HT1080 (cell line): Measurements from ENCODE around the gene IL5RA. TPM values are rescaled to one million over a fixed set of nuclear protein-coding genes. Genes with fewer than 3 reads are reported as not detected.

Source experiments
- DNase-seq: peaks from one replicate; pipeline ENCODE4 v3.0.0-alpha.2; 2015; ENCODE audit warnings: low read depth
- small RNA-seq: library from RNA; depleted of rRNA; stranded (forward); fragments of <200 nt; gene quantifications from one replicate; pipeline ENCODE3, GENCODE V24; 2014
- total RNA-seq: library from RNA; depleted of rRNA; stranded (reverse); fragments of >200 nt; shearing (Covaris generic); gene quantifications from 2 replicates; pipeline ENCODE4 v1.2.3, GENCODE V29; 2014; rRNA removed

Gene IL5RA
- total RNA-seq, 1 experiment from 2014 or later: not detected

DNA sequence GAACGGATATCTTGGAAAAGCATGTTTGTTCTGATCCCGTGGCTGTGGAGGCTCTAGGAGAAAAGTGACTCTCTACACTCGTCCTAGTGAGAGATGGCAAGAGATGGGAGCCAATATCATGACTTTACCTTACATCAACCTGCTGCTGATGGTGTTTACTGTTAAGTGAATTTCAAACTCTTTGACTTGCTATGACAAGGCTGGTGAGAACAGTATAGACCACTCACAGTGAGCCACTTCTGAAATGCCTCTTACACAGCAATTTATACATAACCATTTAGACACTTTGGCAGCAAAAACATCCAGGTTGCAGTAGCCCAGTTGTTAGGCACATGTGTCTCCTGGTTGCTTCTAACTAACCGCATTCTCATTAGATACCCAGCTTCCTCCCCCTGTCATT is 43.3 kb downstream of the IL5RA start:
- DNase-seq: no peak

DNA sequence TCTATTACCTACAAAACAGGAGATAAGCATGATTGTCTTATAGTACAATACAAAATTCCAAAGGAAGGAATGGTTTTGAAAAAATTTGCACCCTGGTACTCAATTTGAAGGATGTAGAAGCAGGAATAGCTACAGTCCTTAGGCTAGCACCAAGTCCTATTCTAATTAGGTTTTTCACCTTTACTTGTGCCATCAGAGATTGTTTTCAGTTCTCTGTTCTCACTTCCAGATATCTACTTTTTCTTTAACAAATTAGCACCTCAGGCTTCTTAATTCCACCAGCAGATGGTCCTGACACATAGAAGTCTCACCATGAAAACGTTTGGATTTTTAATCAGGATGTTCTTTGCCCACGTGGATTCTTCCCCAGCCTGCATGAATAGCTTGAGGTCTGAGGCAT is 43.8 kb downstream of the IL5RA start:
- DNase-seq: no peak

DNA sequence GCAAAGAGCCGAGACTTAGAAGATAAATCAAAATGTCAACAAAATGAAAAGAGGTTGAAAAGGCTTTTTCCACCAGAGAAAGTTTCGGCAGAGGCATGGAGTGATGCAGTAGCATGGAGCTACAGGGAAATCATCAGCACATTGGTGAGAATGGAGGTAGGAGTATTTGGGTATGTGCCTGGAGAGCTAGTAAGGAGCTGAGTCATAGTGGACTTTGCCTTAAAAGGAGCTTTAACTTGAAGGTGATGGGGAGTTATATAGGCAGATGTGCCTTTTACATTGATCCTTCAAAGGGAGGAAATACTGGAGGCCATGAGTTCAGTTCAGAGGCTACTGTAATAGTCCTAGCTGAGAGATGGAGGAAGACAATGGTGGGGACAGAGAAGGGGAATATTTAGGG is 44.3 kb downstream of the IL5RA start:
- peak; percentile 54 for DNase-seq

DNA sequence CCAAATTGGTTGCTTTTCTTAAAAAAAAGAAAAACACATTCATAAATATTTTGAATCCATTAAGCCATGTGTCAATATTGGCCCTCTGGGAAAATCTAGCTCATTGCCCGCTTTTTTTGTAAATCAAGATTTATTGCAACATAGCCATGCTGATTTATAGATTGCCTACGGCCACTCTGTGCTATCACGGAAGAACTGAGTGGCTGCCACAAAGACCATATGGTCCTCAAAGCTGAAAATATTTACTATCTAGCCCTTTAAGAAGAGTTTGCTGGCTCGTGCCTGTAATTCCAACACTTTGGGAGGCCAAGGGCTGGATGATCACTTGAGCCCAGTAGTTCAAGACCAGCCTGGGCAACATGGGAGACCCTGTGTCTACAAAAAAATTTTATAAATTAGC is 45.9 kb downstream of the IL5RA start:
- DNase-seq: no peak

DNA sequence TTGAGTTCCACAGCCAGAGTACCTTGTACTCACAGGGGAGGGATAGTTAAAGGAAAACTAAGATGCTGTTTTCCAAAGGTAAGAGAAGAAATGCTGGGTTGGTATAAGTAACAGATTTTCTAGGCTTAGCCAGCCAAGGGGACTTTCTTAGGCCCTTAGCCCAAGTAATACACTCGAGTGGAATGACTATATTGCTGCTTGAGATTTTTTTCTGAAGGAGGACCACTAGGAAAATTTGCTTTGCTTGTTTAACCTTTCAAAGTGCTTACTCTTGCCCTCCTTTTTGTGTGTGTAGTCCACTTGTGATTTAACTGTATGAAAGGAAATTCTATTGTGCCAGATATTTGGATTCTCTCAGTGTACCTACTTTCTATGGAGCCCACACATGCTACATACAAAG is 50.5 kb downstream of the IL5RA start:
- no peak for DNase-seq

DNA sequence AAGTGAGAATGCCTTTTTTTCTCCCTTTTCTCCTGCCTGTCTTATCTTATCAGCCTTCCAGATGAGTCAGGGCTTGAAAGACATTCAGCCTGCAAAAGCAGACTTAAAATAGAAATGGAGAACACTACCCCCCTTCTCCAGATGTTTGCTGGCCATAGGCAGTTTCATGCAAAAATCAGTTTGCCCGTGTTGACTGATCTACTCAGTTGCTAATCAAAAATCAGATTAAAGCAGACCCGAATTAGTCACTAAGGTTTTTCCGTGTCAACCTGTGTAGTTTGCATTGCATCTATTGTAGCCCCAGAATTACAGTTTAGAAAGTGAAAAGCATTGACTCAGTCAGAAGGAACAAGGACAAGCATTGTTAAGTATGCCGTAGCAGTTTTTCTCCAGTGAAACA is 56.2 kb downstream of the IL5RA start:
- DNase-seq: peak; percentile 57

DNA sequence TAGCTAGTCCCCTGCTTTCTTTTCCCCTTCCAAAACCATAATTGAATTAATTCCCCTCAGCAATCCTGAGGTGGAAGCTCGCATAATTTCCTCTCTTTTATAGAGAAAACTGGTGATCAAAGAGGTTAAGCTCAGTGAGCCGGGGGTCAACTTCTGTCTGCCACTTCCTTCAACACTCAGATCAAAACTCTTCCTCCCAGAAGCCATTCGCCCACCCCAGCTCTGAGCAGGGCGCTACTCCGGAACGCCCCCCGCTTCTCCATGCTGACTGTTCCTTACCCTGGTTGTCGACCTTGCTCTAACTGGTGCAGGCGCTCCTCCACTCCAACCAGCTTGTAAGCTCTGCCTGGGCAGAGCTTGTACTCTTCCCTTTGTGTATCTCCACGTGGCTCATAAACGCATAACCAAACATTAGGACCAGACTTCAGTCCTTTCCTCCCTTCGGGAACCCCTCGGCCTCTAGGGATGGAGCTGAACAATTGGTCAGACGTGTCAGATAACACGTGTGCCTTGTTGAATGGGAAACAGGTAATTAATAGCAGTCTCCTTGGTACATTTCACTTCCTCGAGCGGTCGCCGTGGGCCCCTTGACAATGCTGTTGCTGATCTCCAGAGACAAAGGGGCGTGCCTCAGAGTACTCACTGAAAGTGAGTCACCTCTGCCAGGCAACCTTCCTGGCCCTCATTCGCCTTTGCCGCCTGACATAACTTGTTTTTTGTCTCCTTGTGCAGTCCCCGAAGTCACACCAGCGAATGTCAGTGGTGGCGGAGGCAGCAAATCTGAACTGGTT is 71.8 kb downstream of the IL5RA start:
- peak; percentile 50 for DNase-seq

DNA sequence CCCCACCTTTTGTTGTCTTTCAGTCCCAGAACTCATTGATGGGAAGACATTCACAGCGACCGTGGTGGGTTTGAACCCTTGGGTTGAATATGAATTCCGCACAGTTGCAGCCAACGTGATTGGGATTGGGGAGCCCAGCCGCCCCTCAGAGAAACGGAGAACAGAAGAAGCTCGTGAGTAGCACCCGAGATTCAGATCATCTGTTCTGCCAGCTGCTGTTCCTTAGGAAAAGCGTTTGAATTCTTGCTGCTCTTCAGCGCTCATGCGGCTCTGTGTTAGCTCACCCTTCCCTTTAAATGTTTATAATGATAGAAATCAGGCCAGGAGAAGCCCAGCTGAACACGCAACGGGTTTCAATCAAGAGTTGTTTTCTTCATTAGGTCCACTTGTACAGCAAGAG is 73.0 kb downstream of the IL5RA start:
- DNase-seq: no peak

DNA sequence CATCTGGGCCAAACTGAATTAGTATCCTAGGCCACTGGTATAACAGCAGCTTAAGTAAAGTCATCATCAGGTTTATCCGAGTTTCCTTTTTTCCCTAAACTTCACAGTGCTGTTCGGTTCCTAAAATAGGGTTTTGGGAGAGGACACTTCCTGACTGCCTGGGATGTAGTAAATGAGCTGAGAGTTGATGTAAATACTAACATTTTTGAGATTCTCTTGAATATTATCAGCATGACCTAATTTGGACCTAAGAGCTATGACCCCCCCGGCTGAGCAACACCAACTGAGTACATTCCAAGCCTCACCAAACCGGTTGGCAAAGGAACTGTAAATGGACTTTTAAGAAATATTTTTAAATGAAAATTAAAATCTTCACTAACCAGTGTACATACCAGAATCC is 78.8 kb downstream of the IL5RA start:
- DNase-seq: no peak

DNA sequence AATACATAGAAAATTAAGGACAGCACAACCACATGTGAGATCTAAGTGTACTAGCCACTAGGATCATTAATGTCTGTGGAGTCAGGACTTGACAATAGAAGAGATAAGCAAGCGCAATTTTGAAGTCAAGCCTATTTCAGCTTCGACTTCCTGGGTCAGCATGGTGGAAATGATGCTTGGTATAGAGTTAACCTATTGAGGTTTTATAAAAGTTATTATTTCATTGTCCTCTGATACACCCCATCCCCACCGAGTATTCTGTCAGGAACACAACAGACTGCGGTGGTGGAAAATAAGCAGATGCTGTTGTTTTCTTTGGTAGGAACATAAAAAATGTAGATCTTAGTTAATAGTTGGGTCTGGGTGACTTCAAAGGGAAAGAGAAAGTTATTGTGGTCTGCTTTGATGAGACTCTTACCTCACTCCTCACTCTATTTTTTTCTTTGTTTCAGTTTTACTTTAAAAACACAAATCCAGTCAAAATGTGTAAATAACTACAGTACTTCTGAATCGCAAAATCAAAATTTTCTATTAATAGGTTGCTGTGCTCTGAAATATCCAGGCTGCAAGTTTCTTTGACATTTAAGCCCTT is 82.1 kb downstream of the IL5RA start:
- no peak for DNase-seq

DNA sequence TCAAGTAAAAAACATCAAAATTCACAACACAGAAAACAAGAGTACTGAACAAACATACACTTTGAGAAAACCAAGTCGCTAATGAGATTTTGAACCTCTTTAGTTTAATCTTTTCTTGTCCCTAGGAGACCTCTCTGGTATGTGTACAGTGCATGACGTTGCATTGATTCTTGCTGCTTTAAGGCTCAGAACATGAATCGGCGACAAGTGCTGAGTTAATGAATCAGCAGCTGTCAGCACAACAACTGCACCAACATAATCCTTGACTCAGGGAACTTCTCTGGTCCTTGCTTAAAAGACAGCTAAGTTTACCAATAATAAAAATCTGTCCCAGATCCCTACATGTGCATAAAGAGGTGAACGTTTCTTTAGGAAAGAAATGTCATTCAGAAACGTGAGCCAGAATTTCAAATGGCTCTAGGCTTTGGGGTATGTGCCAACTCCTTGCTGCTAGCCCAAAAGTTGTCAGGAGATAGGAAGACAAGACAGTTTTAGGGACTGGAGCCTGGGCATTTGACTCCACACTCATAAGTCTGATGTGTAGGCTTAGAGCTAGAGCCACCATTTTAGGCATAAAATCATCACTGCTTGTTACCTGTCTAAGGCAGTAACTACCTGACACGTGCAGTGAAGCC is 86.9 kb downstream of the IL5RA start:
- no peak for DNase-seq

DNA sequence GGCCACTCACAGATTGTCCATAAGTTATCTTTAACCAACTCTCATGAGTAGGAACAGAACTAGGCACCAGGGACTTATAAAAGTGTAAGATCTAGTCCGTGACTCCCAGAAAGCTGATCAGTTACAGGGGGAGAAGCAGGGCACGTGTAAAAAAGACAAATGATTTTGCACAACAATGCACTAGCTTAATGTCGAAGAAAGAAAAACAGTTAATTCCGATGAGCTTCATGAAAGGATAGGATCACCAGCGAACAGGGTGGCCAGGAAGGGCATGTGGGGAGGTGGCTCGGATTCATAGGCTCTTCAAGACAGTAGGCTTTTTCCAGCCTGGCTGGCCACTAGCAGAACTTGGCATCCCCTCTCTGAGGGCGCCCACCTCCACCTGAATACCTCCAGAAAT is 90.0 kb downstream of the IL5RA start:
- DNase-seq: no peak

Small RNA genes within 50 kb of the gene (small RNA-seq; reads per million reads assigned to genes)
- gene RF00416: not detected

Other genes starting within 250 kb of the IL5RA start
- gene TRNT1, start 16.6 kb upstream of the IL5RA start, total RNA-seq: 19.3 and 21.3 TPM in 2 replicates
- 34.1 and 35.2 TPM in 2 replicates for gene CRBN, start 69.3 kb upstream of the IL5RA start, total RNA-seq